ENCODE measurements around the gene PRLH.

The PRLH gene

GRCh38 chr2:237616373-237616733 is 50.0 kb downstream of the PRLH start:
- Histone ChIP-seq H3K9ac (ENCODE audit: low read length) (no peak overlapping the region), H3K27me3 (ENCODE audit: low read length) (no peaks in the 10 kb centered on the region), H3F3A (ENCODE audit: insufficient read depth) (no peaks in the 10 kb centered on the region), H3K9me2 (replicated peaks; ENCODE audit: insufficient read depth, low read length) (no peaks in the 10 kb centered on the region), H4K20me1 (ENCODE audit: low read depth, low read length) (no peaks in the 10 kb centered on the region), H3K9me3 (ENCODE audit: insufficient read depth, low read length) (no peaks in the 10 kb centered on the region), H3K36me3 (ENCODE audit: low read length) (no peaks in the 10 kb centered on the region), H3K4me3 (ENCODE audit: insufficient read depth, low read length, poor library complexity, severe bottlenecking) (no peak overlapping the region), H3K4me2 (ENCODE audit: low read depth, low read length, poor library complexity, severe bottlenecking) (no peak overlapping the region), H2AFZ (ENCODE audit: low read depth, low read length, severe bottlenecking) (no peak overlapping the region), H3K27ac (ENCODE audit: low read depth, low read length) (no peak overlapping the region), H3K79me2 (ENCODE audit: insufficient read depth, low read length) (no peaks in the 10 kb centered on the region)
- no peak for TF ChIP-seq EZH2phosphoT487 (conservative IDR thresholded peaks at IDR 0.05; ENCODE audit: low read length)
- no peak for TF ChIP-seq CTCF (IDR thresholded peaks at IDR 0.05; ENCODE audit: insufficient read depth, low read length, poor library complexity, severe bottlenecking)

All from SU-DHL-6 (cell line).